ENCODE measurements around the gene SPHK1. TPM values are rescaled to one million over a fixed set of nuclear protein-coding genes. Genes with fewer than 3 reads are reported as not detected.

The SPHK1 gene
- total RNA-seq, 1 donor from 2014 or later = 1.6 TPM

- no peak for FAIRE-seq
- peak; percentile 68 to 69 for DNase-seq (ENCODE audit: low spot score in 2 of 2)
Observed at GRCh38 chr17:76383546-76384221, 725 bp upstream of the SPHK1 start.

DNA sequence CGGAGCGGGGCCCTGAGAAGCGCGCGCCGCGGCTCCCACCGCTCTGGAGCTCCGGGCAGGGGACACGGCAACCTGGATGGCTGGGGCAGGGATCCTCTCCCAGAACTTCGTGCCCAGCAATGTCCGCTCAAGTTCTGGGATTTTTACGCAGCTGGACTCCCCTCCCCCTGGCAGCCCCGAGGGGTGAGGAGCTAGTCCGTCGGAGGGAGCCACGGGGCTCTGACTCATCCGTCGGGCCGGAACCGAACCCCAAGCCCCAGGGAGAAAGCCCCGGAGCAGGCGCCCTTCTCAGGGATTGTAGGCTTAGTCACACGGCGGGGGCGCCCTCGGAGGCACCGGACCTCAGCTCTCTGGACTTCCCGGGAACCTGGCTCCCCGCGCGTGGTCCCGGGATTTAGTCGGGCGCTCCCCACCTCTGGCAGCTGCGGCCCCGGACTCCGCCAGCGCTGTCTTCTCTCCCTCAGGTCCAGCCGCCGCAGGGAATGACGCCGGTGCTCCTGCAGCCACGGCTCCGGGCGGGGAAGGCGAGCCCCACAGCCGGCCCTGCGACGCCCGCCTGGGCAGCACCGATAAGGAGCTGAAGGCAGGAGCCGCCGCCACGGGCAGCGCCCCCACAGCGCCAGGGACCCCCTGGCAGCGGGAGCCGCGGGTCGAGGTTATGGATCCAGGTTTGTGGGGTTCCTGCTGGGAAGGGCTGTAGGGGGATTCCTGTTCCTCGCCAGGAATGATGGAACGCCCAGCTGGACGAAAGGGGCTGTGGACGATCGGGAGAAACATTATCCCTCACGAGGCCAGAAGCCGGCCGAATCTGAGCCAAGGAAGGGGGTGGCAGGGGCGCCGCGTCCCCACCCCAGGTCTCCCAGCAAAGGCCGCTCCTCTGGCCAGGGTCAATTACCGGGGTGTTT lies 830 bp downstream of the SPHK1 start:
- DNase-seq (ENCODE audit: low spot score in 2 of 2) (peak; percentile 49 to 73), FAIRE-seq (no peak)

DNA sequence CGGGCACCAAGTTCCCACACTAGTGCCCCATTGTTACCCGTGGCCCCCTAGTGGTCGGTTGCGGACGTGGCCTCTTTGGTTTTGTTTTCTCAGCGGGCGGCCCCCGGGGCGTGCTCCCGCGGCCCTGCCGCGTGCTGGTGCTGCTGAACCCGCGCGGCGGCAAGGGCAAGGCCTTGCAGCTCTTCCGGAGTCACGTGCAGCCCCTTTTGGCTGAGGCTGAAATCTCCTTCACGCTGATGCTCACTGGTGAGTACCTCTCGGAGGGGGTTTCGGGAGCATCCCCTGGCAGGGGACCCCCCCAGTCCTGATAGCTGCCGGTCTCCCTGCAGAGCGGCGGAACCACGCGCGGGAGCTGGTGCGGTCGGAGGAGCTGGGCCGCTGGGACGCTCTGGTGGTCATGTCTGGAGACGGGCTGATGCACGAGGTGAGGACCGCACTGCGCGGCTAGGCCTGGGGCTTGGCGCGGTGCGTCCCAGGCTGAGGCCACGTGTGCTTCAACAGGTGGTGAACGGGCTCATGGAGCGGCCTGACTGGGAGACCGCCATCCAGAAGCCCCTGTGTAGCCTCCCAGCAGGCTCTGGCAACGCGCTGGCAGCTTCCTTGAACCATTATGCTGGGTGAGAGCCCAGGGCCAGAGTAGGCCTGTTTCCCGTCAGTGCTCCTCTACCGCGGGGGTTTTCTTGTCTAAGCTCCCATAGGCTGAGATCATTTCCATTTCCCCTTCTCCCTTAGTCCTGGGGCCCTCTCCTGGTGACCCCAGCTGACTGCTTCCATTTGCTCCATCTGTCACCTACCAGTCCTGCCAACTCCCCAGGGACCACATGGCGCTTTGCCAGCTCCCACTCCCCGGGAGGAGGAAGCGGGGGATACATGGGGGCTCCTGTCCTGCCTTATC lies 1.7 kb downstream of the SPHK1 start:
- peak; percentile 80 to 83 for DNase-seq (ENCODE audit: low spot score in 2 of 2)
- FAIRE-seq = no peak

DNA sequence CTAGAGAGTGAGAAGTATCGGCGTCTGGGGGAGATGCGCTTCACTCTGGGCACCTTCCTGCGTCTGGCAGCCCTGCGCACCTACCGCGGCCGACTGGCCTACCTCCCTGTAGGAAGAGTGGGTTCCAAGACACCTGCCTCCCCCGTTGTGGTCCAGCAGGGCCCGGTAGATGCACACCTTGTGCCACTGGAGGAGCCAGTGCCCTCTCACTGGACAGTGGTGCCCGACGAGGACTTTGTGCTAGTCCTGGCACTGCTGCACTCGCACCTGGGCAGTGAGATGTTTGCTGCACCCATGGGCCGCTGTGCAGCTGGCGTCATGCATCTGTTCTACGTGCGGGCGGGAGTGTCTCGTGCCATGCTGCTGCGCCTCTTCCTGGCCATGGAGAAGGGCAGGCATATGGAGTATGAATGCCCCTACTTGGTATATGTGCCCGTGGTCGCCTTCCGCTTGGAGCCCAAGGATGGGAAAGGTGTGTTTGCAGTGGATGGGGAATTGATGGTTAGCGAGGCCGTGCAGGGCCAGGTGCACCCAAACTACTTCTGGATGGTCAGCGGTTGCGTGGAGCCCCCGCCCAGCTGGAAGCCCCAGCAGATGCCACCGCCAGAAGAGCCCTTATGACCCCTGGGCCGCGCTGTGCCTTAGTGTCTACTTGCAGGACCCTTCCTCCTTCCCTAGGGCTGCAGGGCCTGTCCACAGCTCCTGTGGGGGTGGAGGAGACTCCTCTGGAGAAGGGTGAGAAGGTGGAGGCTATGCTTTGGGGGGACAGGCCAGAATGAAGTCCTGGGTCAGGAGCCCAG lies 2.8 kb downstream of the SPHK1 start:
- FAIRE-seq (no peak), DNase-seq (ENCODE audit: low spot score in 2 of 2) (no peak)

GRCh38 chr17:76388966-76389888 lies 4.8 kb downstream of the SPHK1 start:
- no peak for FAIRE-seq
- DNase-seq (ENCODE audit: low spot score in 2 of 2) = no peak

DNA sequence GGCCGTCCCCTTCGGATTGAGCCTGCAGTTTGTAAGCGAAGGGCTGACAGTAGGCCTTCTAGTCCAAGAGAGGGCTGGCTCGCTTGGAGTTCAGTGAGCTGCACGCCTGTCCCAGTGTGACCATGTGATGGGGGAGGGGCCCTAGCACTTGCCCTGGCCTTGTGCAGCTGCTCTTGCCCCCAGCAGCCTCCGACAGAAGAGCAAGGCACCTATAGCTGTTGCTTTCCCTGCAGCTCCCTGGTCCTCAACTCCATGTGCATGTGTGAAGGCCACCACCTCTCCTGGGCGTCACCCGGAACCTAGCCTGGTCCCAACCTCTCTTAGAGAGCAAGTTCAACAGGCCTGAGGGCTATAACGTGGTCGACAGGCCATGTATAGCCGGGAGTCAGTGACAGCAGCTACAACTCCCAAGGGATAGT lies 5.6 kb downstream of the SPHK1 start:
- FAIRE-seq = no peak
- no peak for DNase-seq (ENCODE audit: low spot score in 2 of 2)

- DNase-seq (ENCODE audit: low spot score in 2 of 2) = no peak
- FAIRE-seq = no peak
Observed at GRCh38 chr17:76391200-76391715, 6.8 kb downstream of the SPHK1 start.

DNA sequence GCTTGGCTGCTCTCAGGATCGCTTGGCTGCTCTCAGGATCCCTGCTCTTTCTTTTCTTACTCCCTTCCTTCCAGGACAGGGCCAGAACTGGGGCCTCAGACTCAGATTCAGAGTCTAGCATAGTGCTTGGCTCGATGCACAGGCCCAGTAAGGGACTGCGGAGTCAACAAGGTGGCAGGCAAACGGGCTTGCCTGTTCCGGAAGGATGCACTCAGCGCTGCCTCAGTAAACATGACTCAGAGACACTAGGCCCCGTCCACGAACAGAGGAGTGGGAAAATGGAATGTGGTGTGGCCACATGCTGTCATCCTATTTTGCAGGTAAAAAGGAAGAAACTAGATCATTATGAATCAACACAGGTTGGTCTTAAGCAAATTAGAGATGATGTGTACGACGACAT lies 9.8 kb downstream of the SPHK1 start:
- DNase-seq (ENCODE audit: low spot score in 2 of 2) = no peak
- no peak for FAIRE-seq

GRCh38 chr17:76395980-76396379 lies 11.6 kb downstream of the SPHK1 start:
- DNase-seq (ENCODE audit: low spot score in 2 of 2) = no peak
- FAIRE-seq = no peak

DNA sequence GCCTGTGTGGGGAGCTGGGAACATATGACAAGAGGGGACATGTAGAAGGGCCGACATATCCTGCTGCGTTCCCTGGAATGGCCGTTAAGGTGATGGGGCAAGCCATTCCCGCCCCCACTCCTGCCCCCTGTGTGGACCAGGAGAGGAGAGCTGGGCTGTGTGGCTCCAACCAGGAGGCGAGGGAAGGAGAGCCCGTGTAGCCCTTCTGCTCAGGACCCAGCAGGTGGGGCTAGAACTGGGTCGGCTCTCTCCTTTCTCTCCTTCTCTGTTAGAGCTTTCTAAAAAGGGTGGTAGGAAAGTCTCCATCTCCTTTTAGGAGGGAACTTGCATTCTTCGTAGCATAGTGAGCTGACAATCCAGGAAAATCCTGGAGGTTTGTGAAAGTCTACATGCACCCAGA lies 12.8 kb downstream of the SPHK1 start:
- DNase-seq (ENCODE audit: low spot score in 2 of 2) (no peak), FAIRE-seq (no peak)

- FAIRE-seq (no peak), DNase-seq (ENCODE audit: low spot score in 2 of 2) (peak; percentile 83 to 91)
Observed at GRCh38 chr17:76397687-76398522, 13.5 kb downstream of the SPHK1 start.

DNA sequence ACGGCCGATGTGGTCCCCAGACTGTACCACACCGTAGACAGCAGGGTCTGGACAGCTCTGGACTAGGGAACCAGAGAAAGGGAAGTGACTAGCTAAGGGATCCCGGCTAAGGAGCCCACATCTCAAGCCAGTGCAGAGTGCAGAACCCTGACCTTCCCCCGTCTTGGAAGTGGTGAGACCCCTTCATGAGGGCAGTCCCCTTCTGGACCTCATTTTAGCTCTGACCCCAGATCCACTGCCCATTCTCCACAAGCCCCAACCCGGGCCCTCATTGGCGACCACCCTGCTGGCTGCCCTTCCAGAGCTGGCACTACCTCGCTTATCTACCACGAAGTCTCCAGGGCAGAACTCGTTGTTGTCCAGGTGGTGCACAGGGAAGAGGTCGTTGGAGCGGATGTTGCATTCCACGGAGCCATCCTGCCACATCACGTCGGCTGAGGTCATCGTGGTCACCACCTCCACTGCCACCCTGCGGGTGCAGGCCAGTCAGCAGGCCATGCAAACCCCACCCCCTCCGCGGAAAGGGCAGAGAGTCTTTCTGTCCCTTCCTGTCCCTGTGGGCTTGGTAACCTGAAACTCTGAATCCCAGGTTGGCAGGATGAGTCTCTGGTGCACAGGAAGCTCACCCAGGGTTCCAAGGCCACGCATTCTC lies 14.2 kb downstream of the SPHK1 start:
- FAIRE-seq = no peak
- no peak for DNase-seq (ENCODE audit: low spot score in 2 of 2)

- no peak for FAIRE-seq
- DNase-seq (ENCODE audit: low spot score in 2 of 2) = no peak
Observed at GRCh38 chr17:76399175-76400172, 15.1 kb downstream of the SPHK1 start.

DNA sequence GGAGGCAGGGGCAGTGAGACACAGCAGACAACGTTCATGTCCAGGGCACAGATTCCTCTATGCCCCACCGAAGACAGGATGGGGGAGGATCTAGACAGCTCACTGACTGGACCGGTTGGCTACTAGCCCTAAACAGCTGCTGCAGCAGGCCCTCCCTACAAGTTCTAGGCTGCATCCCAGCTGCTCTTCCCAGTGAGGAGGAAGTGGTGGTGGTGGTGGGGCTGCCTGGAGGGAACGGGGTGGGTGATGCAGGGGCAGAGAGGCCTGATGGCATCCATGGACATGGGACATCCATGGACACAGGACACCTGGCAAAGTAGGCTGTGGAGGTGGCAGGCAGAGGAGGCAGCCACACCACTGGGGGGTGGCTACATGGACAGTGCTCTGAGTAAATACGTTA lies 18.3 kb downstream of the SPHK1 start:
- no peak for DNase-seq (ENCODE audit: low spot score in 2 of 2)
- FAIRE-seq = no peak

DNA sequence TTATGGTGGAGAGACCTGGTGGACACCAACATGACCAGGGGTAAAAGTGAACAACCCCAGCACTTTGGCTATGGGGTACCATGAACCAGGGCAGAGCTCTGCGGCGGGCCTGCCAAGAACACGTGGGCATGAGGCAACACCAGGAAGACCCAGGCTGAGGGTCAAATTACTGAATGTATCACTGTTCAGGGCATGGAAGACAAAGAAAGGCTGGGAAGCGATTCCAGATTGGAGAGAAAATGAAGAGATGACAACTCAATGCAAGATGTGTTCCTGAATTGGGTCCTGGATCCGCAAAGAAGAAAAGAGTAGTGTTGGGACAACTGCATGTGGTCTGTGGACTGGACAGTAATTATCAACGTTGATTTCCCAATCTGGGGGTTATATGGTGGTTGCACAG lies 19.8 kb downstream of the SPHK1 start:
- FAIRE-seq (no peak), DNase-seq (ENCODE audit: low spot score in 2 of 2) (no peak)

DNA sequence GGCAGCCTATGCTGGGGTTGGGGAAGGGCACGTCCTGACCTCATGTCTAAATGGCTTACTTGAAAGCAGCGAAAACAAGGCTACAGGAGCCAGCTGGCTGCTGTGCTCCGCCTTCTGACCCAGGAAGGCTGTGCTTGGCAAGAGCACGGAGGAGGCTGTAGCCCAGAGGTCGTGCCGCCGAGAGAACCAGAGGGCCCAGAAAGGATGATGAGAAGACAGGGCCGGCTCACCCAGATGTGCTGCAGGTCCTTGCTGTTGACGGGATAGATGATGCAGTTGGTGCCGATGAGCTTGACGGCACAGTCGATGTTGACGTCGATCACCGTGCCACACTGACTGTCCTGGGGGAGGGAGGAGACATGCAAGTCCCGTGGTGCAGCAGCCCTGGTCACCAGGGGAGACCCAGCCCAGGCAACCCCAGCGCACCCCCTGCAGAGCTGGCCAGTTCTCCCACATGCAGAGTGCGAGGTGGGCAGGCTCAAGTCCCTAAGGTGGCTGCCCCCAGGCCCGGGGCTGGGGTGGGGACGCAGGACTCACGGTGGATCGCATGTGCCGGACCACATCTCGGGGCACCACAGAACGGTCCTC lies 20.7 kb downstream of the SPHK1 start:
- no peak for DNase-seq (ENCODE audit: low spot score in 2 of 2)
- no peak for FAIRE-seq

Data from frontal cortex (tissue), 4 donors.